Measurements from ENCODE around the gene FHL3.

GRCh38 chr1:38046333-38046883 is 41.1 kb upstream of the FHL3 start, which contains the start of gene POU3F1:
- no peak for TF ChIP-seq CTCF (conservative IDR thresholded peaks at IDR 0.05; ENCODE audit: low read depth in 2 of 2)
- TF ChIP-seq REST (IDR thresholded peaks at IDR 0.05; ENCODE audit: unreplicated experiment), result no peak
- no peak for TF ChIP-seq EZH2phosphoT487 (IDR thresholded peaks at IDR 0.05; ENCODE audit: unreplicated experiment)
- 0 out of 2 replicates have a peak, but pooled peaks have one; percentile 24 for TF ChIP-seq POLR2AphosphoS5 (IDR thresholded peaks at IDR 0.05; ENCODE audit: low read depth)

All from GM23338 (cell line).